Spleen (tissue), 11 donors: ENCODE data around the gene ALG6. TPM values are rescaled to one million over a fixed set of nuclear protein-coding genes. Genes with fewer than 3 reads are reported as not detected.

Experiments
- DNase-seq: peaks from one replicate; pipeline ENCODE4 v3.0.0-alpha.2; 2020
- H3K27ac ChIP-seq, 8 donors: fragments of 200-600 bp; sonication (generic) in 7 of 8; 1 replicate in 4 of 8; 2 replicates in 4 of 8; pipeline versions ENCODE4 v1.5.0 to v1.8.0; 2016 to 2021; ENCODE audit warnings: inconsistent platforms in 4 of 8, mild to moderate bottlenecking in 4 of 8, moderate library complexity in 1 of 8
- H3K27me3 ChIP-seq, 7 donors: fragments of 200-600 bp; sonication (generic) in 6 of 7; replicated peaks in 1 of 7; 1 replicate in 4 of 7; 2 replicates in 3 of 7; pipeline versions ENCODE4 v1.5.0 to v1.8.0; 2016 to 2021; ENCODE audit warnings: inconsistent platforms in 3 of 7, mild to moderate bottlenecking in 1 of 7
- H3K36me3 ChIP-seq, 6 donors: fragments of 200-600 bp; sonication (generic) in 5 of 6; 1 replicate in 4 of 6; 2 replicates in 2 of 6; pipeline versions ENCODE4 v1.5.0 to v1.8.0; 2016 to 2021; ENCODE audit warnings: inconsistent platforms in 2 of 6
- H3K4me1 ChIP-seq, 6 donors: fragments of 200-600 bp; sonication (generic) in 5 of 6; 1 replicate in 3 of 6; 2 replicates in 3 of 6; pipeline versions ENCODE4 v1.5.0 to v1.8.0; 2016 to 2021; ENCODE audit warnings: inconsistent platforms in 3 of 6
- H3K4me3 ChIP-seq, 8 donors: fragments of 200-600 bp; sonication (generic) in 7 of 8; 1 replicate in 4 of 8; 2 replicates in 4 of 8; pipeline versions ENCODE4 v1.5.0 to v1.8.0; 2016 to 2021; ENCODE audit warnings: inconsistent platforms in 4 of 8, mild to moderate bottlenecking in 4 of 8, moderate library complexity in 2 of 8
- H3K9me3 ChIP-seq, 8 donors: fragments of 200-600 bp; sonication (generic) in 7 of 8; 1 replicate in 4 of 8; 2 replicates in 4 of 8; pipeline versions ENCODE4 v1.5.0 to v1.8.0; 2016 to 2021; ENCODE audit warnings: inconsistent platforms in 4 of 8
- CTCF ChIP-seq, 11 experiments: fragments of 200-600 bp in 7 of 11; fragments of 450-650 bp in 4 of 11; sonication (generic) in 4 of 11; IDR thresholded peaks in 8 of 11; conservative IDR thresholded peaks in 3 of 11; 1 replicate in 7 of 11; 2 replicates in 4 of 11; pipeline versions ENCODE4 v1.4.0 to v1.8.0; 2016 to 2021; ENCODE audit warnings: antibody characterized with exemption in 11 of 11, inconsistent platforms in 4 of 11, mild to moderate bottlenecking in 1 of 11
- POLR2A ChIP-seq, 3 donors: fragments of 450-650 bp; IDR thresholded peaks; one replicate each; pipeline ENCODE4 v1.5.1; 2017; ENCODE audit warnings: antibody characterized with exemption in 3 of 3, mild to moderate bottlenecking in 1 of 3
- POLR2AphosphoS5 ChIP-seq, 3 donors: sonication (generic); formaldehyde crosslinking; IDR thresholded peaks; one replicate each; pipeline ENCODE4 v1.5.1; 2017; ENCODE audit warnings: antibody characterized with exemption in 3 of 3
- WGBS, 5 donors: extraction: QIAGEN DNeasy Blood & Tissue Kit in 3 of 5; methylation state at CpG; one replicate each; pipeline versions ENCODE4 v1.1.5 to v1.1.7; 2013 to 2018; 5-methylcytosine and 5-hydroxymethylcytosine counted together
- intact Hi-C: fragments of 100-400 bp; cut with DNase I; formaldehyde crosslinking; loops from one replicate; pipeline ENCODE4 v1.15.0; 2023; ENCODE audit warnings: low total_unique reads
- polyA plus RNA-seq, 3 donors: library from polyadenylated mRNA; stranded (reverse); fragments of 200-250 nt; gene quantifications; one replicate each; pipeline ENCODE4 v1.2.1, GENCODE V29; 2013
- total RNA-seq, 7 donors: library from RNA; depleted of rRNA in 3 of 7; stranded (reverse); fragments of >200 nt in 3 of 7; fragmentation: NEBNext Ultra II Directional in 4 of 7; extraction: Animal tissue kit (Norgen Biotek cat#: 25700) in 4 of 7; gene quantifications; one replicate each; pipeline versions ENCODE4 v1.1.0 to v1.2.1, GENCODE V29; 2016 to 2021
- donor health status: healthy with polysubstance abuse.
- donor health status: DM: no; HTN: no; CAD: no; lungs with moderate emphysema.
- donor health status: DM: no; HTN: no; CAD: no.
- donor health status: Bipolar disorder and iron deficiency.
- donor health status: healthy.
- donor health status: DM: no; HTN: no; CAD: no.
- donor health status: DM: yes; HTN: yes; CAD: no.

ALG6 gene
- total and polyA plus RNA-seq, 10 donors: 14.5 to 29.4 (median 18.4) TPM

GRCh38 chr1:63319046-63320021 lies 48.1 kb upstream of the ALG6 start:
- 6 to 13% (median 8%) methylated on average over 42 to 60 of the region's 60 CpGs for WGBS, 5 donors
- peaks cover 33 to 100% (median 100%) of the 10 kb centered on the region in 7 donors for H3K27me3 ChIP-seq
- H3K27ac ChIP-seq: no peak overlapping the region
- no peaks in the 10 kb centered on the region for H3K36me3 ChIP-seq
- intact Hi-C loops: no loop called here
- H3K9me3 ChIP-seq: peaks cover 0 to 43% (median 0%) of the 10 kb centered on the region in 8 donors
- TF ChIP-seq POLR2A (IDR thresholded peaks at IDR 0.05) (no peak), POLR2AphosphoS5 (IDR thresholded peaks at IDR 0.05) (peak in 1 of 3 donors; percentile 44), CTCF (IDR thresholded peaks at IDR 0.05 in 8 of 11, conservative IDR thresholded peaks at IDR 0.05 in 3 of 11) (peak in 1 of 11 experiments; percentile 7)
- DNase-seq: no peak
- peak overlapping the region in 2 of 8 donors; percentile 13 to 39 for H3K4me3 ChIP-seq
- H3K4me1 ChIP-seq: peaks cover 10 to 77% (median 63%) of the 10 kb centered on the region in 6 donors

GRCh38 chr1:63320022-63320721 lies 47.3 kb upstream of the ALG6 start:
- Histone ChIP-seq H3K4me3 (peak overlapping the region in 1 of 8 donors; percentile 39), H3K4me1 (peaks cover 10 to 82% (median 67%) of the 10 kb centered on the region in 6 donors), H3K36me3 (no peaks in the 10 kb centered on the region), H3K27ac (no peak overlapping the region), H3K27me3 (peaks cover 36 to 100% (median 100%) of the 10 kb centered on the region in 7 donors), H3K9me3 (peaks cover 0 to 46% (median 0%) of the 10 kb centered on the region in 8 donors)
- WGBS, 5 donors: 6 to 11% (median 8%) methylated on average over 47 of the region's 47 CpGs
- no peak for TF ChIP-seq POLR2A (IDR thresholded peaks at IDR 0.05)
- TF ChIP-seq CTCF (IDR thresholded peaks at IDR 0.05 in 8 of 11, conservative IDR thresholded peaks at IDR 0.05 in 3 of 11): no peak
- peak in 1 of 3 donors; percentile 21 for TF ChIP-seq POLR2AphosphoS5 (IDR thresholded peaks at IDR 0.05)
- intact Hi-C loops: no loop called here
- no peak for DNase-seq

GRCh38 chr1:63321066-63321784 lies 46.2 kb upstream of the ALG6 start:
- H3K27me3 ChIP-seq: peaks cover 33 to 100% (median 100%) of the 10 kb centered on the region in 7 donors
- H3K4me3 ChIP-seq: peak overlapping the region in 2 of 8 donors; percentile 56 to 75
- DNase-seq: no peak
- intact Hi-C loops: no loop called here
- TF ChIP-seq CTCF (IDR thresholded peaks at IDR 0.05 in 8 of 11, conservative IDR thresholded peaks at IDR 0.05 in 3 of 11) (peak in 1 of 11 experiments; percentile 13), POLR2AphosphoS5 (IDR thresholded peaks at IDR 0.05) (peak in 1 of 3 donors; percentile 9), POLR2A (IDR thresholded peaks at IDR 0.05) (no peak)
- H3K9me3 ChIP-seq: peaks cover 0 to 50% (median 0%) of the 10 kb centered on the region in 8 donors
- 9 to 17% (median 11%) methylated on average over 36 to 39 of the region's 39 CpGs for WGBS, 5 donors
- H3K4me1 ChIP-seq: peaks cover 10 to 82% (median 67%) of the 10 kb centered on the region in 6 donors
- no peak overlapping the region for H3K27ac ChIP-seq
- no peaks in the 10 kb centered on the region for H3K36me3 ChIP-seq
